SK-N-SH (cell line): ENCODE data around the gene DDR1. TPM values are rescaled to one million over a fixed set of nuclear protein-coding genes. Genes with fewer than 3 reads are reported as not detected.
"Not testable (repeated sequence)": the region's sequence is repeated elsewhere in the genome, so short reads cannot be mapped to it uniquely, and the experiment has no call there.

Source experiments
- CTCF ChIA-PET: fragments of 300-600, 350-600 bp; formaldehyde crosslinking; extraction: SDS; loops from one replicate; lab custom pipeline; 2021; lab: Yijun Ruan, JAX
- POLR2A ChIA-PET: fragments of 350-600 bp; sonication (Branson Sonifier 250); formaldehyde crosslinking; extraction: SDS; loops from one replicate; lab custom pipeline; 2020; ENCODE audit warnings: antibody characterized with exemption, inconsistent platforms; lab: Yijun Ruan, JAX
- DNase-seq: peaks from one replicate; pipeline ENCODE4 v3.0.0; 2012
- H2AFZ ChIP-seq: fragments of 200-600 bp; sonication (generic); 2 replicates; pipeline ENCODE4 v1.8.1; 2016; ENCODE audit warnings: antibody characterized with exemption, mild to moderate bottlenecking, low read depth
- H3F3A ChIP-seq: fragments of 200-600 bp; sonication (generic); replicated peaks from 2 replicates; pipeline ENCODE3; 2016; ENCODE audit warnings: antibody characterized with exemption, mild to moderate bottlenecking; ENCODE audit not compliant: insufficient read depth
- H3K27ac ChIP-seq, 2 experiments: fragments of 200-500 bp in 1 of 2; fragments of 200-600 bp in 1 of 2; sonication (Bioruptor generic) in 1 of 2; sonication (generic), shearing (Covaris generic) in 1 of 2; 2 replicates each; pipeline versions ENCODE4 v1.5.1 to v1.6.1; 2014 to 2016; ENCODE audit warnings: low read depth in 2 of 2, inconsistent platforms in 1 of 2, low read length in 1 of 2, mild to moderate bottlenecking in 1 of 2, mixed read lengths in 1 of 2
- H3K27me3 ChIP-seq: fragments of 200-600 bp; sonication (generic), shearing (Covaris generic); 2 replicates; pipeline ENCODE4 v1.6.1; 2016; ENCODE audit warnings: mixed run types; ENCODE audit not compliant: insufficient read depth
- H3K36me3 ChIP-seq, 2 experiments: fragments of 200-500 bp in 1 of 2; fragments of 200-600 bp in 1 of 2; sonication (Bioruptor generic) in 1 of 2; sonication (generic) in 1 of 2; replicated peaks in 1 of 2; 2 replicates each; pipeline versions ENCODE3 to v1.5.1; 2014 to 2016; ENCODE audit warnings: low read length in 1 of 2, mild to moderate bottlenecking in 1 of 2; ENCODE audit not compliant: insufficient read depth in 2 of 2, control insufficient read depth in 1 of 2
- H3K4me1 ChIP-seq, 2 experiments: fragments of 200-500 bp in 1 of 2; fragments of 200-600 bp in 1 of 2; sonication (Bioruptor generic) in 1 of 2; sonication (generic), shearing (Covaris generic) in 1 of 2; 2 replicates each; pipeline versions ENCODE4 v1.5.1 to v1.6.1; 2014 to 2016; ENCODE audit warnings: low read depth in 1 of 2, low read length in 1 of 2, mixed run types in 1 of 2; ENCODE audit not compliant: insufficient read depth in 2 of 2, control insufficient read depth in 1 of 2
- H3K4me2 ChIP-seq: fragments of 200-600 bp; sonication (generic), shearing (Covaris generic); 2 replicates; pipeline ENCODE4 v1.6.1; 2017; ENCODE audit warnings: mixed run types
- H3K4me3 ChIP-seq, 2 experiments: fragments of 200-500 bp in 1 of 2; fragments of 200-600 bp in 1 of 2; sonication (Bioruptor generic) in 1 of 2; sonication (generic), shearing (Covaris generic) in 1 of 2; 2 replicates each; pipeline versions ENCODE4 v1.5.1 to v1.8.1; 2014 to 2016; ENCODE audit warnings: low read depth in 2 of 2, inconsistent platforms in 1 of 2, low read length in 1 of 2, mild to moderate bottlenecking in 1 of 2, mixed read lengths in 1 of 2, moderate library complexity in 1 of 2
- H3K79me2 ChIP-seq: fragments of 200-600 bp; sonication (generic); 2 replicates; pipeline ENCODE4 v1.8.1; 2017; ENCODE audit warnings: mild to moderate bottlenecking; ENCODE audit not compliant: insufficient read depth
- H3K9ac ChIP-seq: fragments of 200-600 bp; sonication (generic); 2 replicates; pipeline ENCODE4 v1.6.1; 2017; ENCODE audit warnings: mixed run types
- H3K9me2 ChIP-seq: fragments of 200-600 bp; sonication (generic); 2 replicates; pipeline ENCODE4 v1.6.1; 2017; ENCODE audit warnings: mixed run types
- H3K9me3 ChIP-seq: fragments of 200-600 bp; sonication (generic); 2 replicates; pipeline ENCODE4 v1.6.1; 2017; ENCODE audit warnings: mixed run types, mild to moderate bottlenecking, moderate library complexity
- H4K20me1 ChIP-seq: fragments of 200-600 bp; sonication (generic); 2 replicates; pipeline ENCODE4 v1.6.1; 2017; ENCODE audit warnings: mild to moderate bottlenecking, mixed run types; ENCODE audit not compliant: insufficient read depth
- ELF1 ChIP-seq: IDR thresholded peaks from 2 replicates; pipeline ENCODE4 v1.4.0; 2012
- EP300 ChIP-seq, 2 experiments: IDR thresholded peaks; 2 replicates each; pipeline versions ENCODE4 v1.4.0 to v1.6.1; 2012; ENCODE audit warnings: borderline replicate concordance in 1 of 2, low read depth in 1 of 2, low read length in 1 of 2
- FOXJ3 ChIP-seq: sonication (generic); formaldehyde crosslinking; IDR thresholded peaks from 2 replicates; pipeline ENCODE4 v1.5.1; 2020; ENCODE audit warnings: mild to moderate bottlenecking, missing genetic modification reagents
- FOXM1 ChIP-seq: IDR thresholded peaks from 2 replicates; pipeline ENCODE4 v1.4.0; 2012; ENCODE audit warnings: low read depth, mild to moderate bottlenecking
- GABPA ChIP-seq: IDR thresholded peaks from 2 replicates; pipeline ENCODE4 v1.4.0; 2012; ENCODE audit warnings: low read depth, mild to moderate bottlenecking
- JUND ChIP-seq: IDR thresholded peaks from 2 replicates; pipeline ENCODE4 v1.4.0; 2012
- MAX ChIP-seq: IDR thresholded peaks from 2 replicates; pipeline ENCODE4 v1.4.0; 2012; ENCODE audit warnings: low read depth
- RCOR1 ChIP-seq: fragments of 150-350 bp; IDR thresholded peaks from 2 replicates; pipeline ENCODE4 v1.6.1; 2017; ENCODE audit warnings: antibody characterized with exemption, low read length
- SMC3 ChIP-seq: IDR thresholded peaks from 2 replicates; pipeline ENCODE4 v1.6.1; 2012; ENCODE audit warnings: low read depth, low read length, improper control_type of control experiment
- USF1 ChIP-seq: IDR thresholded peaks from 2 replicates; pipeline ENCODE4 v1.4.0; 2012; ENCODE audit warnings: low read depth, borderline replicate concordance
- USF2 ChIP-seq: fragments of 150-350 bp; IDR thresholded peaks from 2 replicates; pipeline ENCODE4 v1.6.1; 2017; ENCODE audit warnings: antibody characterized with exemption, low read length, low read depth, borderline replicate concordance
- WGBS: methylation state at CpG from one replicate; pipeline ENCODE4 v1.1.6; 2017; ENCODE audit warnings: low lambda C conversion rate; 5-methylcytosine and 5-hydroxymethylcytosine counted together
- polyA plus RNA-seq, 3 experiments: library from polyadenylated mRNA; depleted of rRNA; stranded (reverse); fragments of >200 nt; gene quantifications; 2 replicates each; pipeline ENCODE4 v1.2.3, GENCODE V29; 2012

The DDR1 gene
- polyA plus RNA-seq, 1 of the 3 experiments (the other 2 are of a cell fraction), result 52.8 TPM

GRCh38 chr6:30864325-30864724 lies 20.0 kb upstream of the DDR1 start:
- H3K9ac ChIP-seq, result no peak overlapping the region
- no peaks in the 10 kb centered on the region for H3K9me3 ChIP-seq
- no peaks in the 10 kb centered on the region for H3K36me3 ChIP-seq
- no peaks in the 10 kb centered on the region for H3K79me2 ChIP-seq
- H3K4me1 ChIP-seq, result no peaks in the 10 kb centered on the region
- 66% methylated on average over 4 of the region's 4 CpGs for WGBS
- no peak overlapping the region for H2AFZ ChIP-seq
- no peak overlapping the region for H3K4me2 ChIP-seq
- ChIA-PET POLR2A (no interaction called here), CTCF (interaction anchor here (0.9 to 1.4 kb wide), 2 partner anchors 13 to 215 kb away, joined by 4 read pairs; no protein-coding TSS in a partner anchor)
- TF ChIP-seq USF1 (no peak), FOXJ3 (no peak), EP300 (IDR thresholded peaks at IDR 0.05; ENCODE audit: borderline replicate concordance in 1 of 2, low read depth in 1 of 2, low read length in 1 of 2) (no peak), RCOR1 (no peak), JUND (no peak), GABPA (no peak), MAX (no peak)
- H4K20me1 ChIP-seq, result no peaks in the 10 kb centered on the region
- no peak for DNase-seq
- no peak overlapping the region for H3K27ac ChIP-seq
- no peaks in the 10 kb centered on the region for H3F3A ChIP-seq
- no peaks in the 10 kb centered on the region for H3K9me2 ChIP-seq
- no peaks in the 10 kb centered on the region for H3K27me3 ChIP-seq
- H3K4me3 ChIP-seq, result no peak overlapping the region

GRCh38 chr6:30869241-30869749 lies 15.0 kb upstream of the DDR1 start:
- H4K20me1 ChIP-seq, H3K4me3 ChIP-seq, H3K36me3 ChIP-seq, H3K4me2 ChIP-seq, H3K9ac ChIP-seq, H3F3A ChIP-seq, H3K27ac ChIP-seq, H3K27me3 ChIP-seq, DNase-seq, H3K9me2 ChIP-seq, POLR2A ChIA-PET, H3K4me1 ChIP-seq, H3K79me2 ChIP-seq, H2AFZ ChIP-seq, H3K9me3 ChIP-seq: not testable (repeated sequence)
- CTCF ChIA-PET, result interaction anchor here (2.9 kb wide), 1 partner anchor 8 kb away, joined by 10 read pairs; no protein-coding TSS in a partner anchor
- 23% methylated on average over 12 of the region's 12 CpGs for WGBS

- H3K79me2 ChIP-seq, result no peaks in the 10 kb centered on the region
Observed at GRCh38 chr6:30870546-30870945, 13.8 kb upstream of the DDR1 start.

More at GRCh38 chr6:30870546-30870945, 13.8 kb upstream of the DDR1 start:
- H3K36me3 ChIP-seq, result no peaks in the 10 kb centered on the region
- H3K9ac ChIP-seq, result no peak overlapping the region
- TF ChIP-seq FOXJ3 (no peak), SMC3 (no peak), ELF1 (no peak), GABPA (no peak), USF2 (no peak), FOXM1 (no peak)
- 0 out of 2 replicates have a peak, but pooled peaks cover 6% of the 10 kb centered on the region for H3K9me3 ChIP-seq
- H3K4me1 ChIP-seq, result peaks cover 0 to 1% of the 10 kb centered on the region in 2 experiments; a peak in 1 of 4 replicates
- H3K27ac ChIP-seq, result no peak overlapping the region
- no peaks in the 10 kb centered on the region for H3K27me3 ChIP-seq
- H3K4me2 ChIP-seq, result no peak overlapping the region
- no peak for DNase-seq
- no peak overlapping the region for H3K4me3 ChIP-seq
- ChIA-PET CTCF (interaction anchor here (0.8 kb wide), 1 partner anchor 8 kb away, joined by 3 read pairs; no protein-coding TSS in a partner anchor), POLR2A (no interaction called here)
- peaks cover under 1% of the 10 kb centered on the region for H3F3A ChIP-seq
- no peaks in the 10 kb centered on the region for H4K20me1 ChIP-seq
- no peaks in the 10 kb centered on the region for H3K9me2 ChIP-seq
- H2AFZ ChIP-seq, result no peak overlapping the region
